PFSK-1 (cell line): Measurements from ENCODE around the gene NOTUM.

Experiments
- FOXP2 ChIP-seq: optimal IDR thresholded peaks from 2 replicates; pipeline ENCODE3; 2011; ENCODE audit warnings: borderline replicate concordance, control low read depth, inconsistent platforms; ENCODE audit not compliant: insufficient read depth; ENCODE audit errors: extremely low read length, extremely low read depth
- POLR2AphosphoS5 ChIP-seq: IDR thresholded peaks from 2 replicates; pipeline ENCODE4 v1.6.1; 2012; ENCODE audit warnings: low read depth, mild to moderate bottlenecking, control low read depth, low read length, moderate library complexity
- REST ChIP-seq, 2 experiments: IDR thresholded peaks; 2 replicates each; pipeline versions ENCODE4 v1.6.1 to v1.8.0; 2011 to 2012; ENCODE audit warnings: low read depth in 2 of 2, low read length in 2 of 2, control low read depth in 1 of 2, inconsistent platforms in 1 of 2, mild to moderate bottlenecking in 1 of 2, moderate library complexity in 1 of 2; ENCODE audit not compliant: insufficient read depth in 1 of 2
- SIN3A ChIP-seq: IDR thresholded peaks from 2 replicates; pipeline ENCODE4 v1.6.1; 2012; ENCODE audit warnings: mild to moderate bottlenecking, low read length, moderate library complexity, borderline replicate concordance; ENCODE audit not compliant: insufficient read depth
- TAF1 ChIP-seq: IDR thresholded peaks from 2 replicates; pipeline ENCODE4 v1.6.1; 2012; ENCODE audit warnings: low read length, control low read depth, borderline replicate concordance; ENCODE audit not compliant: insufficient read depth

Gene NOTUM

GRCh38 chr17:81954131-81955057 is 6.6 kb downstream of the NOTUM start:
- TF ChIP-seq SIN3A: no peak
- no peak for TF ChIP-seq FOXP2
- no peak for TF ChIP-seq REST (IDR thresholded peaks at IDR 0.05; ENCODE audit: insufficient read depth in 1 of 2, low read depth in 2 of 2, low read length in 2 of 2)

GRCh38 chr17:81952792-81953228 is 8.2 kb downstream of the NOTUM start:
- TF ChIP-seq REST (IDR thresholded peaks at IDR 0.05; ENCODE audit: insufficient read depth in 1 of 2, low read depth in 2 of 2, low read length in 2 of 2): no peak
- TF ChIP-seq SIN3A: no peak
- TF ChIP-seq FOXP2: no peak
- no peak for TF ChIP-seq TAF1
- TF ChIP-seq POLR2AphosphoS5: no peak

- no peak for TF ChIP-seq REST (IDR thresholded peaks at IDR 0.05; ENCODE audit: insufficient read depth in 1 of 2, low read depth in 2 of 2, low read length in 2 of 2)
- no peak for TF ChIP-seq FOXP2
- no peak for TF ChIP-seq TAF1
- no peak for TF ChIP-seq POLR2AphosphoS5
- TF ChIP-seq SIN3A: no peak
Measured at GRCh38 chr17:81951785-81952684, 9.0 kb downstream of the NOTUM start.

- TF ChIP-seq TAF1 (no peak), SIN3A (no peak), REST (IDR thresholded peaks at IDR 0.05; ENCODE audit: insufficient read depth in 1 of 2, low read depth in 2 of 2, low read length in 2 of 2) (no peak), POLR2AphosphoS5 (no peak), FOXP2 (no peak)
Measured at GRCh38 chr17:81950501-81950900, 10.5 kb downstream of the NOTUM start.
